ENCODE data around the gene ELL2. TPM values are rescaled to one million over a fixed set of nuclear protein-coding genes. Genes with fewer than 3 reads are reported as not detected.
A peak's percentile ranks its signal among the peaks of the same experiment; 100 is the strongest.

Gene ELL2
- 30.8 TPM for total RNA-seq
- long read RNA-seq, full-length matches to known transcripts, result 10 of 21 reads
- long read RNA-seq, partial matches to known transcripts, result 8 of 21 reads
- long read RNA-seq, other reads (novel, unspliced or antisense), result 3 of 21 reads

DNA sequence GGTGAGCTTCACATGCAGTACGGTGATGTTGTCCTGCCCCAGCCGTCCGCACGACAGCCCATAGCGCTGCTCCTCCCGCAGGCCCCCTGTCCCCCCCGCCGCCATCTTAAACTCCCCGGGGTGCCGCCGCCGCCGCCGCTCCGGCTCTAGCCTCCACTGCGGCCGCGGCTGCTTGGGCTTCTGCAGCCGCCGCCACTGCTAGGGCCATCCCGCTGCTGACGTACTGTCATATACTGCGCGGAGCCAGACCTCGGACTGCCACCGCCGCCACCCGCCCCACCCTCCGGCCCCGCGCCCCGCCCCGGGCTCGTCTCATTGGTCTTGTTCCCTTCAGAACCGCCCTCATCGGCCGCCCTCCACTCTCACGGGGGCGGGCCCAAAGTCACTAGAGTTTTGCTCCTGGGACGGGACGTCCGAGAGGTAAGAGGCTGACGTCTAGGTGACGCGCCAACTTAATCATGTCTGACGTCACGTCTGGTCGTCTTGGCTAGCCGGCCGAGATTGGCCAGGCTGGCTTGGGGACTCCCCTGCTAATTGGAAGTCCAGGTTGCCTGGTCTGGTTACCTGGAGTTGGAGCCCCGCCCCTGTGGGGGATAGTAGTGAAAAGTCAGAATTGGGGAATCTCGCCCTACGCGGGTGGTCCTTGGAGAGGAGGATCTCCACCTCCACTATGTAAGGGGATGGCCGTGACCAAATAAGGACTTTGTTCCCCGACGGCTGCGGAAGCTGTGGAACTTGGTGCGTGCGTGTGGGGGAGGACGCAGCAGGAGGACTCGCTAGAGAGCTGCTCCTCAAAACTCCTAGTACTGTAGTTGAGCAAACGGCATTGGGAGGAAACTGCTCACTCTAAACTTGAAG lies at the start of gene ELL2:
ELL2 (minus strand) TSS at position 235 of the 858 bp plus-strand sequence; CDS start at position 105, 130 bp downstream.
- ATAC-seq (ENCODE audit: poor library complexity) (peak; percentile 89), DNase-seq (peak; percentile 99)
- intact Hi-C loops (cut with DNase I), result loop anchor here (5.0 to 10.0 kb wide), 2 partner anchors 273 to 375 kb away; no protein-coding TSS in a partner anchor

DNA sequence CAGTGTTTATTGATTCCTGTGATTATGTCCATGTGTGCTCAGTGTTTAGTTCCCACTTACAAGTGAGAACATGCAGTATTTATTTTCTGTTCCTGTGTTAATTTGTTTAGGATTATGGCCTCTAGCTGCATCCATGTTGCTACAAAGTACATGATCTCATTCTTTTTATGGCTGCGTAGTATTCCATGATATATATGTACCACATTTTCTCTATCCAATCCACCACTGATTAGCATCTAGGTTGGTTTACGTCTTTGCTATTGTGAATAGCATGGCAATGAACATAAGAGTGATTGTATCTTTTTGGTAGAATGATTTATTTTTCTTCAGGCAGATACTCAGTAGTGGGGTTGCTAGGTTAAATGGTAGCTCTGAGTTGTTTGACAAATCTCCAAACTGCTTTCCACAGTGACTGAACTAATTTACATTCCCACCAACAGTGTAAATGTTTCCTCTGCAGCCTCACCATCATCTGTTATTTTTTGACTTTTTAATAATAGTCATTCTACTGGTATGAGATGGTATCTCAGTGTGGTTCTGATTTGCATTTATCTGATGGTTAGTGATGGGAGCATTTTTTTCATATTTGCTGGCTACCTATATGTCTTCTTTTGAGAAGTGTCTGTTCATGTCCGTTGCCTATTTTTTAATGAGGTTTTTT lies 47.5 kb upstream of the ELL2 start:
- no peak for DNase-seq
- intact Hi-C loops (cut with DNase I), result no loop called here

DNA sequence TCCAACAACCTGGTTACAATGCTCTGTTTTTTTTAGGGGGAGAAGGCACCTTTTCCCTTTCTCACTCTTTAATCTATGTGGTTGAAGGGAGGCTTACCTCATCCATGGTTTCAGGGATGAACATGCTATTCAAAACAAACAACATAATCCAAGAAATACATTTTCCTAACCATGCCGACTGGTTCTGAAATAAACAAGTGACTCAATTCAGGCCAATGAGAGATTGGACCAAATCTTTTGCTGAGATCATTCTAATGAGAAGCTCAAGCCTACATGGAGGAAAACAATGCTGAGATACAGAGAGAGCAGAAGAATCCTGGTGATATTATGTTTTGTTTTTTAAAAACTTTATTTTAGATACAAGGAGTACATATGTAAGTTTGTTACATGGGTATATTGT lies 46.8 kb upstream of the ELL2 start:
- no peak for ATAC-seq (ENCODE audit: poor library complexity)
- DNase-seq, result no peak
- intact Hi-C loops (cut with DNase I), result no loop called here

More for the DNA sequence above, 47.5 kb upstream of the ELL2 start:
- no peak for ATAC-seq (ENCODE audit: poor library complexity)

DNA sequence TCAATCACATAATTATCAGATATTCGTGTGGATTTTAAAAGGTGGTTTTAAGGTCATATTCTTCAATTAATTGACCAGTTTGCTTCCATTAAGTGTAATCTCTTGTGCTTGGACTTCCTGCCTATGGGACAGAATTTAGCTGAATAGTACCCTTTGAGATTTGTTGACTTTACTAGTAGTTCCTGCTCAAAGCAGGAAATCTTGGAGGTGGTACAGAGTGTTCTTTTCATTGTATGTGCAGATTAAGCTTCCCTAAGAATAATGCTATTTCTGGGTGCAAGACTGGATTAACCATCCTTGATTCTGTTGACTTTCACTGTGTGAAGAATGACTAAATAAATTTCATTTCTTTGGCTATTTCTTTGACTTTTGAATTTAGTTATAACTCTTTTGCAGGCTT lies 45.4 kb upstream of the ELL2 start:
- intact Hi-C loops (cut with DNase I), result no loop called here
- DNase-seq, result no peak
- no peak for ATAC-seq (ENCODE audit: poor library complexity)

DNA sequence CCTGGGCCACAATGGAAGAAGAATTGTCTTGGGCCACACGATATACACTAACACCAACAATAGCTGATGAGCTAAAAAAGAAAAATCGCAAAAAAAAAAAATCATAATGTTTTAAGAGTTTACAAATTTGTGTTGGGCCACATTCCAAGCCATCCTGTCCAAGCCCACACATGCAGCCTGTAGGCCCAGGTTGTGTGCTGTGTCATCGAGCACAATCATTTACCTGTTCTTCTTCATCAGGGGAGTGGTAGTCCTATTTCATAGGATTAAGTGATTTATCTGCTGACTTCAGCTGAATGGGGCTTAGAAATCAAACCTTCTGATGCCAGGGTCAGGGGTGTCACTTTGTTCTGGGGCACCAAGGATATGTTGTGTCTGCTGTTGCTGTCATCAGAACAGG lies 44.6 kb upstream of the ELL2 start:
- DNase-seq (no peak), ATAC-seq (ENCODE audit: poor library complexity) (no peak)
- intact Hi-C loops (cut with DNase I), result no loop called here

DNA sequence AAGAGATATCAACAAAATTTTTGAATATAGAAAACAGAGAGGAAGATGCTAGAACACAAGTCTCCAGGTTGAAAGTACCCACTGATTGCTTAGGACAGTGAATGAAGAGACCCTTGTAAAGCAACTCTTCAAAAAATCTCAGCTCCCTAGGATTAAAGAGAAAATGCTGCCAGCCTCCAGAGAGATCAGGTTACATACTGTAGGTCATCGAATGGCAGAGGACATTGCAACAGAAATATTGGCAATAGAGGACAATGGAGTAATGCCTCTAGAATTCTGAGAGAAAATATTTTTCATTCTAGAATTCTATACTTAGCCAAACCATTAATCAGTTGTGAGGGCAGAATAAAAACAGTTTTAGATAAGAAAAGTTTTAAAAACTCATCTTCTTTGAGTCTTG lies 43.1 kb upstream of the ELL2 start:
- DNase-seq, result no peak
- intact Hi-C loops (cut with DNase I), result no loop called here

DNA sequence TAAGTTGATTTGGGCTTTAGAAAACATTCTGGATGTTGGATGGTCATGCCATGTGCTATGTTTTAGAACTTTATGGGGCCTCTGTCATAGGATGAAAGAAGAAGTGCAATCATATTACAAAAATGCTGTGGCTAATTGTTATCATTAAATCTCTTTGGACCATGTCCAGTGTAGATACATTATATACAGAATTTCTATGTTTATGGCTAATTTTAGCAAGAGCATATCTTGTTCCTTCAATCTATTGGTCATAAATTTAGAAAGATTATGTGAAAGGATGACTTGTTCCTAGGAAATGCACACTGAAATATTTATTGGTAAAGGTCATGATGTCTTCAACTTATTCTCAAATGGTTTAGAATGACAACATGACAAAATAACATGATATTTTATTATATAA lies 42.4 kb upstream of the ELL2 start:
- ATAC-seq (ENCODE audit: poor library complexity) (no peak), DNase-seq (no peak)
- intact Hi-C loops (cut with DNase I), result no loop called here

More for the DNA sequence above, 43.1 kb upstream of the ELL2 start:
- no peak for ATAC-seq (ENCODE audit: poor library complexity)

DNA sequence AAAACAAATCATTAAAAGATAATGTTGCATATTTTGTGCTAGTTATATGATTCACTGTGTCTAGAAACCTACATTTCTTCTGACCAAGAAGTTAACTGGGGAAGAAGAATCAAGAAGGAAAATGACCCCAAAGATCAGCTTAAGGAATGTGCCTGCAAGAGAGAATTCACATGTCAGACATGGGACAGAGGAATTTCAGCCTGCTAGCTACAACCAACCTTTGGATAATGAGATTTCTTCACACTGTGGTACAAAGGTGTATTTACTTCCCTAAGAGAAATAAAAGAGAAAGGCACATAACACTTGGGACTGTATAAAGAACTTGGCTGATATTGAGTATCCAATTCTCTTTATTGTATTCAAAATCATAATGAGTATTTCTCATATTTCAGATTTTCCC lies 39.6 kb upstream of the ELL2 start:
- intact Hi-C loops (cut with DNase I), result no loop called here
- DNase-seq, result no peak
- no peak for ATAC-seq (ENCODE audit: poor library complexity)

DNA sequence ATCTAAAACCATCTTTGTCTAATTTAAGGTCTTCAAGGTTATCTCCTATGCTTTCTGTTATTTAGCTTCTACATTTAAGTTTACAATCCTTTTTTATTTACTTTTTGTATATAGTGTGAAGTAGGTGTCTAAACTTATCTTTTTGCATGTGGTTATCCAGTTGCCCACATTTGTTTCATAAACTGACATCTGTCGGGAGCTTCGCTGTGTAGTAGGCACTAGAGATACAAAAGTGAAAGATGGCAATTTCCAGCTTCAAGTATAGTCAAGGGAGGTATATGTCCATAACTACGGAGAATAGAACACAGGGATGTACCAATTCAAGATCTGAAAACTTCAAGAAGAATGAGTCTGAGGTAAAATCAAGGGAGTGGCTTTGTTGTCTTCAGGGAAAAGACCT lies 38.7 kb upstream of the ELL2 start:
- intact Hi-C loops (cut with DNase I), result no loop called here

DNA sequence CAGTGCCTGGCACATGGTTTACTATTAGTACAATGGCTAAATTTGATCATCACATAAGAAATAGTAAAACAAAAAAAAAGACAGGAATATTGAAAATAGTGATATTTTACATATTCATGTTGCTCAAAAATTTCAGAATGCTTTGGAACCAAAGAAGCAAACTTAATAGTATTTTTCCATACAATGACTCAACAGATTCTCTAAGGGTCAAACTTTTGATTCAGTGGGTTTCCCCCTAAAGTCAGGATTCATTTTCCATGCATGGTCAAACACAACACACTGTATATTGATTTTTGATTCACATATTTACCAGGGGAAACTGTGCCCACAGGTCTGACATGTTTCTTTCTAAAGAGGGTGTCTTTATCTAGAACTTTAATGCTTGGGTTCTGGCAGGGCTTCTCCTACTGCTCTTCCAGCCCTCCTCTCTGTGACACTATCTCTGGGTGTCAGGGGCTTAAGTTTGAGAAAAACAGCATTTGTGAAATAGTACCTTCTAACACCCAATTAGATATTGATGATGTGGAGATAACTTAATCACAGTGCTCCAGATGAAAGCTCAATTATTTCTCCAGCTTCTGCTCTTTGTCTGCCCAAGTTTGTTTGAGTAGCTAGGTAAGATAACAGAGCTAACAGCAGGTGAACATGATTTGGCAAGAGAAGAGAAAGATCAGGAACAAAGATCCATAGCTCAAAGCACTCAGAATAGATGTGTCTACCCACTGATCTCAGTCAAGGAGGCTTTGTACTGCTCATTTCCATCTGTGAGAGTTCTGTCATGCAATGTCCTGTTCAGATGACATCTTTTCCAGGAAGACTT lies 35.5 kb upstream of the ELL2 start:
- DNase-seq, result no peak
- no peak for ATAC-seq (ENCODE audit: poor library complexity)
- intact Hi-C loops (cut with DNase I), result no loop called here

More for the DNA sequence above, 38.7 kb upstream of the ELL2 start:
- no peak for DNase-seq
- ATAC-seq (ENCODE audit: poor library complexity), result no peak

DNA sequence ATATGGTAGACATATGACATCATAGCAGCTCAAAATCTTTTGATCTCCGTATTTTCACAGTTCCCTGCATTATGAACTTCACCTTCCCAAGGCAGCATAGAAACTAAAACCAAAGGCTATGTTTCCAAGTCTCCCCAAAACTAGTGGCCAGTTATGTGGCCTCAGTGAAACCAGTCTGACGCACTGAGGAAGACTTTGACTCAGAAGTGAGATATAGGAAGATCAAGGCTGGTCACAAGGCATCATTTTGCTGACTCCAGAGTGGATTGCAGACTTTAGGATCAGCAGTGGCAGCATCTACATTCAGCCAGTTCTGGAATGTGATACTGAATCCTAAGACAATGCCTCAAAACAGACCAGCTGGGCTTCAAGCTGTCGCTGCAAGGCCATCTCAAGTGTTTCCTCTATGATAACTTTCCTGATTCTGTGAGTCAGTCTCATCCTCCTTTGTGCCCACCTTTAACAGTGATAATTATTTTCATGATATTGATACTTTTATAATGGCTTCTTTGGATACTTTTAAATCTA lies 34.4 kb upstream of the ELL2 start:
- ATAC-seq (ENCODE audit: poor library complexity) (no peak), DNase-seq (no peak)
- intact Hi-C loops (cut with DNase I), result no loop called here

DNA sequence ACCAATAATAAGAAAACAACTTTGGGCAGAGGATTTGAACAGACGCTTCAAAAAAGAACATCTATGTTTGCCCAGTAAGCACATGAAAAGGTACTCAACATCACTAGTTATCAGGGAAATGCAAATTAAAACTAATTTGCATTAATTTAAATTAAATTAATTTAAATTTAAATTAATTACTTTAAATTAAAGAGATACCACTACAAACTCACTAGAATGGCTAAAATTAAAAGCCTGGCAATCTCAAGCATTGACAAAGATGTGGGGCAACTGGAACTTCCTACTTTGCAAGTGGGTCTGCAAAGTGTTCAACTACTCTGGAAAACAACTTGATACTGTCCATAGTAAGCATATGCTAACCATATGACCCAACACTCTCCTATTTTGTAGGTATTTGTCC lies 32.1 kb upstream of the ELL2 start:
- intact Hi-C loops (cut with DNase I), result no loop called here
- ATAC-seq (ENCODE audit: poor library complexity), result no peak
- DNase-seq, result no peak

DNA sequence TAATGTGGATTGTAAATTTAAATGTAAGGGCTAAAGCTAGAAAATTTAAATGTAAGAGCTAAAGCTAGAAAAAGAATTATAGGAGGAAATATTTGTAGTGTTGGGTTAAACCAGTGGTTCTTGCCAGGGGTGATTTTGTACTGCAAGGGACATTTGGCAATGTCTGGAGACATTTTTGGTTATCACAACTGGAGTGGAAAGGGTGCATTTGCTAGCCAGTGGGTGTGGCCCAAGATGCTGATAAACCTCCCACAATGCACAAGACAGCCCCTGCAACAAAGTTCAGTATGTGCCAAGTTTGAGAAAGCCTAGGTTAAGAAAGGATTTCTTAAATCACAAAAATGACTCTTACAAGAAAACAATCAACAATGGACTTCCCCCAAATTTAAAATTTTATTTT lies 31.6 kb upstream of the ELL2 start:
- intact Hi-C loops (cut with DNase I), result no loop called here
- no peak for ATAC-seq (ENCODE audit: poor library complexity)
- DNase-seq, result no peak

DNA sequence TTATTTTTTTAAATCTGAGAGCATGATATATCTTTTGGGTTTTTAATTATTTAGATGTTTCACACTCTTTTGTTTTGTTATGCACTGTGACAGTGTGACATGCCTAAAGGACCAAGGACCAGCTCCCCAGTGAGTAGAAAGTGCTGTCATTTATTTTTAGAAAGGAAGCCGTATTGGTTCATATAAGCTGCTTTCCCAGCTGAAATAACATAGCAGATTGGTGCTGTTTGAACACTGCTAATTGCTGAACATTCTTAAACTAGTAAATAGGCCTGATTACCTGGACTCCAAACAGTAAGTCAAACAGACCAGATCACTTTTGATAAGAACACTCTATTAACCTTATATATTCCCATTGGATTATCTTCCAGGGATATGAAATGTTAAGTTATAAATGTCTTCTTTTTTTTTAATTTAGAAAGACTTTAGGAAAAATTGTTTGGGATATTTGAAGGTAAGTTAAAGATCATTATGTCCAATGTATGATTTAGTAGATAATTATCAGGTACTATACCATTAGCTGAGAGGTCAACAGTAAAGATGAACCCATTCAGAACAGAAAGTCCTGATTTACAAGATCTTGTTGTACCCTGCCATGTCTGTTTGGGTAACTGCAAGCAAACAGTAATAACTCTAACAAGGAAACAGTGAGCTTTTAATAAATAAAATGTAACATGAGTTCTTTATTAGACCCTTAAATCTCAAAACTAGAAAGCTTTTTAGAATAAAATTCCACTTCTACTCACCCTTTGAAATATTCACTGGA lies 27.8 kb upstream of the ELL2 start:
- no peak for DNase-seq
- peak; percentile 58 for ATAC-seq (ENCODE audit: poor library complexity)
- intact Hi-C loops (cut with DNase I), result no loop called here

DNA sequence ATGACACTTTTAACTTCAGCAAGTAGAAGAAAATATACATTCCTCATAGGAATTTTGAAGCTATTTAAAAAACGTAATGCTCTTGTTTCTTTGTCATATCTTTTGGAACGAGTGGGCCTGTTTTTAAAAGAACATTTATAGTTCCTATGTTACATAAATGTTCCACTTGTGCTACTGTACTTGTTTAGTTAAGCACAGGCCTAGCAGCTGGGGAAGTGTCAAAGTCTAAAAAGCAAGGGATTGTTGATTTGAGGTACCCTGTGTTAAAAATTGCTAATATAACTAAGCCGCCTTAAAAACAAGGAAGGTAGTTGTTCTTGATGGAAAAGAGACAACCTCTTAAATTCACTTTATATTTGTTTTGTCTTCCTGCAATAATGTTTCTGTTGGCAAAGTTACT lies 27.2 kb upstream of the ELL2 start:
- ATAC-seq (ENCODE audit: poor library complexity), result no peak
- no peak for DNase-seq
- intact Hi-C loops (cut with DNase I), result no loop called here

DNA sequence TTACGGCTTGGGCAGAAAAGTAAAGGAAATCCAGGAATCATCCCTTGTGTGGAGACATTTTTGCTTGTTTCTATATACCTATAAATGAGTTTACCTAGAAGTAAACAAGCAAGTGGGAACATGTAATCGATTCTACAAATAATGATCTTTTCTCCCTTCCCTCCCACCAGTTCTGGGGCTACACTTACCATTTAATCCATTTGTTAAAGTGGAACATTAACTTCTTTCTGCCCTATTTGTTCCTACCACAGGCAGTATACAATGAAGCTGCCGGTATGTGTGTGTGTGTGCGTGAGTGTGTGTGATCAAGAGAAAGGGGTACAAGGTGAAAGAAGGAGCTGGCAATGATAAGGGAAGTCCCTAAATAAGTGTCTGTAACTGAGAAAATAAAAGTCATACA lies 26.4 kb upstream of the ELL2 start:
- ATAC-seq (ENCODE audit: poor library complexity) (no peak), DNase-seq (no peak)
- intact Hi-C loops (cut with DNase I), result no loop called here

DNA sequence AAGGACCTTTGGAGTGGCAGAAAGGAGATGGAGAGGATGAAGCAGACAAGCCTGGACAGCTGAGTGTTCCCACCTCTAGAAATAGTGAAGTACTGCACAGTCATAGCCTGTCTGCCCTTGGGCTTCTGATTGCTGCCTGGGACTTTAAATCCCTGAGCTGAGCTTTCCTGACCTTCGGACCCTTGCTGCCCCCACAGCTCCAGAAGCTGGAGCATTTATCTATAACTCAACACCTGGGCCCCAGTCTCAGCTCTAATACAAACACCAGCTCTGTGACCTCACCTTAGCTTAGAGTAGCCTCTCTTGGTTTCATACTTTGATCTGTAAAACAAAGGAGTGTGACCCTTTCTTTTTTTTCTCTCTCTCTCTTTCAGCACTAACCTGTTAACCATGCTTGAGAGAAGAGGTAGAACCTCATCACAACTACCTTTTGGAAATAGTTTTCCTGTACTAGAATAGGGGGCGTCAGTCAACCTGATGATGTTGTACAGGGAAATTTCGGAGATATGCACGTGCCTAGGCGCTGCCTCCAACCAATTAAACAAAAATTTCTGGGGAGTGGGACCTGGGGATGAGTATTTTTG lies 25.4 kb upstream of the ELL2 start:
- ATAC-seq (ENCODE audit: poor library complexity) (peak; percentile 58), DNase-seq (no peak)
- intact Hi-C loops (cut with DNase I), result no loop called here

DNA sequence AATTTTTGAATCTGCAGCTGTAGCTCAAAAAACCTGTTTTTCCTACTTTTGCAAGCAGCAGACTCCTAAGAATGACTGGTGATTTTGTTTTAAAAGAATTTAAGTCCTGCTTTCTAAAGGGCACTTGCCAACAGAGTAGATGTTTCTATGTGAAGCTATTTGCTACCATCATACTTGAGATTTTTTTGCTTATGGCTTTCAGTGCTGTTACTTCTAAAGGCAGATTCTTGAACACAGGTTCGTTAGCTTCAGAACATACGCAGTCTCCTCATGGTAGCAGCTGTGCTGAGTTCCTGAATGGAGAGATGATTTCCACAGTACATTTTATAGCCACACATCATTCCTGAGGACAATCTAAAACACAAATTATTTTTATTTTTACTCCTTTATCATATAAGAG lies 24.4 kb upstream of the ELL2 start:
- DNase-seq, result no peak
- intact Hi-C loops (cut with DNase I), result no loop called here
- ATAC-seq (ENCODE audit: poor library complexity), result peak; percentile 52

Measured in Right ventricle myocardium superior (tissue), 1 donor.